ENCODE measurements around the gene NEK1.

The NEK1 gene

DNA sequence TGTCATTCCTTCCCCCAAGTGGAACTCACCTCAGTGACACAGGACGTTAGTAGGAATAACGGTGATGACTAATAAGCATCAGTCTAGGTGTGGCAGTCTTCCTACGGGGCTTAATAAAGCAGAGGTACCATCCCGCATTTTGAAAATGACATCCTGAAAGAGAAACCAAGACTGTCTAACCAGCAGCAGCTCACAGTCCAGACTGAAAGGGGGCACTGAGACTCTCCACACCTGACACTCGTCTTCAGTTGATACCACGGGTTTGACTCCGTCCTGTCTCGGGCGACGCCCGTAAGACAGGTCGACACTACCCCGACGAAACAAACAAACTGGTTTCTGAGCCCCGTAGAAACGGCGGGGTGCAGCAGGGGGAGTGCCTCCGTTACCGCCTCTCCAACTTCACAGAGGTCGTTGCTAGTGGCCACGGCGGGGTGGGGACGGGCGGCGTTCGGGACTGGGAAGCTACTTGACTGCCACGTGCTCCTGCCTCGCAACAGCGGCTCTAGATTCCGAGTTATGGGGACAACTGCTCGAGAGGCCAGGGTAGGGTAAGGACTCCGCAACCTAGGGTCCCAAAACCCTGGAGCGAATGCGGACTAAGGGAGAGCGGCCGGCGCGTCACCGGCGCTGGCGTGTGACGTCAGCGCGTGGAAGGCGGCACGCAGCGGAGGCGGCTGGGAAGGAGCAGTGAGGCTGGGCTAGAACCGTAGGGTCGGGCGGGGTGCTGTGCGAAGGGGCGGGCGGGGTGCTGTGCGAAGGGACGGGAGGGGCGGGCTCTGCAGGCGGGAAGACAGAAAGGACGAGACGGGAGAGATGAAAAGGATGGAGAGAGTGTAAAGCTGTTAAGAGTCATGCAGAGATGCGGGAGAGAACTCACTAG, at the start of gene NEK1:
Gene NEK1, minus strand, starts transcription at position 593 of the 880 bp plus-strand sequence. CDS start 9,953 bp downstream, outside the sequence.
- peak; percentile 82 for DNase-seq

DNA sequence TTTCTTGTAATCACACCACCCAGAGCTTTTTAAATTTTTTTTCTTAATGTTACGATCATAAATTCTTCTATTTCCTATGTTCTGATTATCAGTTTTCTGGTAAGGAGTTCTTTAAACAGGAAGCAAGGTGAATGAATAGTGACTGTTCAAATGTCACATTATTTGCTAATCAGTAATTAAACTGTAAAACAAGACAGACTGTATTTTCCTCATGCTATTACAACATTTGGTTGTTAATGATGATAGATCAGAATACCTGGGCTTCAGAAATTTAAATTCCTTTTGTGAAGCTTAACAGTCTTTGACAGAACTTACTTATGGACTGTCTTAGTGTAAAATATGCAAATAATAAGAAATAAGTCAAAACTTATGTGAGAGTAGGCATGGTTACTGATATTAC, 49.4 kb upstream of the NEK1 start:
- no peak for DNase-seq

DNA sequence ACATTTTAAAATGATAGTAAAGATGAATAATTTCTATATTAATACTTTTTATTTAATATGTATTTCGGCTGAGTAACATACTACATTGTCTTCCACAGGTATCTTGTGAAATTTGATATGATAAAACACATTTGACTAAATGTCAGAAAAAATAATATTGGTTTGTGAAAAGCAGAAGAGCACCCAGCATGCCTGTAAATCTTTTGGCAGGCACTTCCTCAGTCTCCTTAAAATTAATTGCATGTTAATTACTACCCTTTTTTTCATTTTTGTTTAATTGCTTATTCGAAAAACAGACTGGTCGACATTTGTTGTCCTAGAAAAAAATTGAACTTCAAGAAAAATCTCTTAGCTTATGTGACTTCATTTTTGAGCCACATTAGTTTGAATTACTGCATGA, 48.5 kb upstream of the NEK1 start:
- no peak for DNase-seq

DNA sequence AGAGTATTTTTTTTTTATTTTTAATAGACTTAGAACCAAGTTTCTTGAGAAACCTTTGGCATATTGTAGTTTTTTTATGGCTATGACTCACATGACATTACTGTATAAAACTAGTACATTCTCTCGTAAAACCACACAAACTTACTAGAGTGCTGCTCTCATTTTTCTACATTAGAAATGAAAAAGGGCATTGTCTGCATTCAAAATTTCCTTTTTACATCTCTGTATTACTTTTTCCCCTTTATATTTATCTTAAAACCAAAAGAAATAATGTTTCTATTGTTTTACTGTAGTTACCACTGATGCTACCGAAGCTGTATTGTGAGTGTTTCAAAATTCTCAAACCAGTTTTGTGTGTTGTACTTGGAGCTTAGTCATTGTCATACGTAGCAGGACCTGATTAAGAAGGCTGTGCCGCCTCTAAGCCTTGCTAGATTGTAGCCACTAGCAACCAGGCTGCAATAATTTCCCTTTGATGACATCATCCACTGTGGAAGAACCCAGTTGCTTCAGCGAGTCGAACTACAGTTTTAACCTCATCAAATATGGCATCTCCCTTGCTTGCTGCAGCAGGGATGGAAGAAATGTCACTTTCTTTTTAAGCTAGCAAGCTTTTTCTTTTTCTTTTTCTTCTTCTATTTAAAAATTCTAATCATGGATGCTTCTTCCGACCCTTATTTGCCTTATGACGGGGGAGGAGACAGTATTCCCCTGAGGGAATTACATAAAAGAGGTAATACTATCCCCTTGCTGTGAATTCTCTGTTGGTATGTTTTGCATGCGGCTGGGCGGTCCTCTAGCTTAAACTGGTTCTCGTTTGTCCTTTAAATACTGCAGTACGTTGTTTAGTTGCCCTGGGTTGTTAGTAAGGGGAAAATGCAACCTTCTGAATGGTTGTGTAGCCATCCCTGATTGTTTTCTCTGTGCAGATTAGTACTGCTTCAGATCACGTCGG, 47.6 kb upstream of the NEK1 start:
- DNase-seq: peak; percentile 95

- DNase-seq: no peak
These were observed 46.8 kb upstream of the NEK1 start for GRCh38 chr4:169658975-169659715.

DNA sequence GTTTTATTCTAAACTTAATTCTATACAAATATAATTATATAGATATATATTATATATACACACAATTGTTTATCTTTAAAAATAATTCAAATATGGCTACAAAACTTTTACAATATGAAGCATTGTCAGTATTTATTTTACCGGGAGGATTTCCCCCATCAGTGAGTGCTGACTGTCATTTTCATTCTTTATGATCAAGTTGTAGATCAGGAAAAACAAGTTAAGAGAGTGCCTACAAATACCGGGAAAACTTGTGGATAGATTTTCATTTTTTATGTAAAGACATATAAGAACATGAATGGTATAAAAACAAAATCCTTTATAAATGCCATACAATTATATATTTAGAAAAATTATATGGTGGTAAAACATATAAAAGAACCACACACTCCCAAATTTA, 45.8 kb upstream of the NEK1 start:
- no peak for DNase-seq

GRCh38 chr4:169657470-169658107, 45.2 kb upstream of the NEK1 start:
- no peak for DNase-seq

- no peak for DNase-seq
These were observed 43.0 kb upstream of the NEK1 start for GRCh38 chr4:169655401-169655800.

DNA sequence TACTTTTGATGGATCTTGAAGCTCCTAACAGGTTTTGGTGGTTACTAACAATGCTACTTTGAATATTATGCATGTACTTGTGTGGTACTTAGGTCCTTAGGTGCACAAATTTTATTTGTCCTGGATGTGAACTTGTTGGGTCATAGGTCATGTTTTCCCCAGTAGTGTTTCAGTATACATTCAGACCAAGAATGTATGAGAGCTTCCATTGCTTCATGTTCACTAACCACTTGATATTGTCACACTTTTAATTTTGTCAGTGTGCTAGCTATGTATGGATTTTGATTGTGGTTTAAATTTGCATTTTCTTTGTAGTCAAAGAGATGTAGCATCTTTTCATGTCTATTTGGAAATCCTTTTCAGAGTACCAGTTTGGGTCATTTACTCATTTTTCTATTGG, 40.2 kb upstream of the NEK1 start:
- no peak for DNase-seq

DNA sequence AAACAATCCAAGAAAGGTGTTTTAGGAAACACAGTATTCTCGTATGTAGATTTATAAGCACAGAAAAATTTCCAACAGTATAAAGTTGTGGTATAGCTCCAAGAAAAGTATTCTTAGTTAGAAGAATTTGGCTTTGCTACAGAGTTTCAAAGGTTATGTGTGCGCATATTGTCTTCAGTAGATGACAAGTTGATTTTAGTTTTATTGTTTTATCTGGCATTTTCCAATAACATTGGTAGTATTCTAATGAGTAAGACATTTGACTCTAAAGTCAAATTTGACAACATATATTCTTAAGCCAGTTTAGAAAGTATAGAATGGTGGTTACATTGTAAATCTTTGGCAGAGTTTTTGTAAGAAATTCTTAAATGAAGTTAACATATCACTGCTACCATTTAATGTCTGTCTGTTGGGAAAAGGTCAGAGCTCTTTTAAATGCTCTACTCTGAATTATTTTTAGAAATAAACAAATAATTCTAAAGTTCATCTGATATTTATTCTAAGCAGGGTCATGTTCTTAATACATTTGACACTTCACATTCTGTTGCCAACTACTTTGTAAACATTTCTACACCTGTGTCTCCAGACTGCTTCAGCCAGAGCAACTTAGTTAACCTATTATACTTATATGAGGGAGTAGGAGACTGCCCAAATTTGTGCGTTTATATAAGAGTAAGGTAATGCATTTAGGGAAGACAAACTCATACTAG, 38.0 kb upstream of the NEK1 start:
- no peak for DNase-seq

- no peak for DNase-seq
These were observed 37.3 kb upstream of the NEK1 start for GRCh38 chr4:169649545-169650226.

- DNase-seq: no peak
These were observed 33.2 kb upstream of the NEK1 start for GRCh38 chr4:169645627-169646026.

GRCh38 chr4:169644802-169645201, 32.4 kb upstream of the NEK1 start:
- no peak for DNase-seq

DNA sequence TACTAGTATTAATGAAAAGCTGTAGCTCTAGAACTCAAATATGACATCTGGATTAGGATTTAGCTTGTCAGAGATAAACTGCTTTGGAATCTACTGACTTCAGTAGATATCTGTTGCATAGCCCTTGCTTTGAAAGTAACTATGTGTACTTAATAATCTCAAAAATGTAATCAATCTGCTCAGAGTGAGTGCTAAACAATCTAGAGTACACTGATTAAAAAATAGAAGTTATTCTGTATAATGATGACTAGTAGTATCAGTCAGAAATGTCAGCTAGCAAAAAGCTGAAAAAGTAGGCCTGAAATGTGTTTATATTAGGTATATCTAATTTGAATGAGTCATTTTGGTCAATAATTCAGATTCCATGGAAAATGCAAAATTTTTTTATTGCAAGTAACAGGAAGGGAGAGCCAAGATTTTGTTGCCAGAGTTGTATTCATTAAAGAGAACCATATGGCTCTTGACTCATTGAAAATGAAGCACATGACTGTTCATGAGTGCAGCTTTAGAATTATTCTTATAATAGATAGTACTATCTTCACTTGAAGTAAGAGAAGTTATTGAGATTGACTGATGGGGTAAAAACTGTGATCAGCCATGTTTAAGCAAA, 28.0 kb upstream of the NEK1 start:
- DNase-seq: no peak

DNA sequence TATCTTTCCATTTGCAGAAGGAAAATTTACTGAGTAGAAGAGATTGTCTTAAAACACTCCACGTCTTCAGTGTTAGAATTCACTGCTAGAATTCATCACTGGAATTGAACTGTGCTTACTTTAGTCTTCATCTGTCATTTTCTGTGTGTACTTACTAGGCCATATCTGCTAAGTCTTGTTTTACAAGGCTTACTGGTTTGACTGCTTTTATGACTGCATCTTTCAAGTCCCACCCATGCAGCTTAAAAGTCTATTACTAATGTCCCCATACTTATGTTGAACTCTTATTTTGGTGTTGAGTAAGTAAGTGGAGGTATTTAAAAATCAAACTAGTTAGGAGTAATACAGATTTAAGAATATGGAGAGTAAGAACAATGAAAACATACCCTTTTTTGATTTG, 22.6 kb upstream of the NEK1 start:
- no peak for DNase-seq

DNA sequence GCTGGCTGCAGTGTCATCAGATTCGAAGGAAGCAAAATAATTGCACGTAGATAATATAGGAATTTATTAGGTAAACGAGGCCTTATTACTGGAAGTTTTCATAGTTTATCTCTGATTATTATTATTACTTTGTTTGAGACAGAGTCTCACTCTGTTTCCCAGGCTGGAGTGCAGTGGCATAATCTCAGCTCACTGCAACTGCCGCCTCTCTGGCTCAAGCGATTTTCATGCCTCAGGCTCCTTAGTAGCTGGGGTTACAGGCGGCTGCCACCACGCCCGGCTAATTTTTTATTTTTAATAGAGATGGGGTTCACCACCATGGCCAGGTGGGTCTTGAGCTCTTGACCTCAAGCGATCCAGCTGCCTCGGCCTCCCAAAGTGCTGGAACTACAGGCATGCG, 20.5 kb upstream of the NEK1 start:
- no peak for DNase-seq

GRCh38 chr4:169630069-169630468, 17.7 kb upstream of the NEK1 start:
- DNase-seq: no peak

DNA sequence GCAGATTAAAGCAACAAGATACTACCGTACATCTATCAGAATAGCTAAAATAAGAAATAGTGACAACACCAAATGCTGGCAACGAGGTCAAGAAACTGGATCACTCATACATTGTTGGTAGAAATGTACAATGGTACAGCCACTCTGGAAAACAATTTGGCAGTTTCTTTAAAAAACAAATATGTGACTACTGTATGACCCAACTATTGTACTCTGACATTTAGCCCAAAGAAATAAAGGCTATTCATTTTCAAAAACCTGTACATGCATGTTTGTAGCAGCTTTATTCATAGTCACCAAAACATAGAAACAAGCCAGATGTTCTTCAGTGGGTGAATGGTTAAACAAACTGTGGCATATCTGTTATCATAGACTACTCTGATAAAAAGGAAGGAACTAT, 16.2 kb upstream of the NEK1 start:
- no peak for DNase-seq

GRCh38 chr4:169627307-169627706, 14.9 kb upstream of the NEK1 start:
- no peak for DNase-seq

- no peak for DNase-seq
These were observed 14.2 kb upstream of the NEK1 start for GRCh38 chr4:169626331-169627282.
